Spleen (tissue), 11 donors: Measurements from ENCODE around the gene MARS1. TPM values are rescaled to one million over a fixed set of nuclear protein-coding genes. Genes with fewer than 3 reads are reported as not detected.

ENCODE experiments used
- DNase-seq: peaks from one replicate; pipeline ENCODE4 v3.0.0-alpha.2; 2020
- H3K27ac ChIP-seq, 8 donors: fragments of 200-600 bp; sonication (generic) in 7 of 8; 1 replicate in 4 of 8; 2 replicates in 4 of 8; pipeline versions ENCODE4 v1.5.0 to v1.8.0; 2016 to 2021; ENCODE audit warnings: inconsistent platforms in 4 of 8, mild to moderate bottlenecking in 4 of 8, moderate library complexity in 1 of 8
- H3K27me3 ChIP-seq, 7 donors: fragments of 200-600 bp; sonication (generic) in 6 of 7; replicated peaks in 1 of 7; 1 replicate in 4 of 7; 2 replicates in 3 of 7; pipeline versions ENCODE4 v1.5.0 to v1.8.0; 2016 to 2021; ENCODE audit warnings: inconsistent platforms in 3 of 7, mild to moderate bottlenecking in 1 of 7
- H3K36me3 ChIP-seq, 6 donors: fragments of 200-600 bp; sonication (generic) in 5 of 6; 1 replicate in 4 of 6; 2 replicates in 2 of 6; pipeline versions ENCODE4 v1.5.0 to v1.8.0; 2016 to 2021; ENCODE audit warnings: inconsistent platforms in 2 of 6
- H3K4me1 ChIP-seq, 6 donors: fragments of 200-600 bp; sonication (generic) in 5 of 6; 1 replicate in 3 of 6; 2 replicates in 3 of 6; pipeline versions ENCODE4 v1.5.0 to v1.8.0; 2016 to 2021; ENCODE audit warnings: inconsistent platforms in 3 of 6
- H3K4me3 ChIP-seq, 8 donors: fragments of 200-600 bp; sonication (generic) in 7 of 8; 1 replicate in 4 of 8; 2 replicates in 4 of 8; pipeline versions ENCODE4 v1.5.0 to v1.8.0; 2016 to 2021; ENCODE audit warnings: inconsistent platforms in 4 of 8, mild to moderate bottlenecking in 4 of 8, moderate library complexity in 2 of 8
- H3K9me3 ChIP-seq, 8 donors: fragments of 200-600 bp; sonication (generic) in 7 of 8; 1 replicate in 4 of 8; 2 replicates in 4 of 8; pipeline versions ENCODE4 v1.5.0 to v1.8.0; 2016 to 2021; ENCODE audit warnings: inconsistent platforms in 4 of 8
- CTCF ChIP-seq, 11 experiments: fragments of 200-600 bp in 7 of 11; fragments of 450-650 bp in 4 of 11; sonication (generic) in 4 of 11; IDR thresholded peaks in 8 of 11; conservative IDR thresholded peaks in 3 of 11; 1 replicate in 7 of 11; 2 replicates in 4 of 11; pipeline versions ENCODE4 v1.4.0 to v1.8.0; 2016 to 2021; ENCODE audit warnings: antibody characterized with exemption in 11 of 11, inconsistent platforms in 4 of 11, mild to moderate bottlenecking in 1 of 11
- POLR2A ChIP-seq, 3 donors: fragments of 450-650 bp; IDR thresholded peaks; one replicate each; pipeline ENCODE4 v1.5.1; 2017; ENCODE audit warnings: antibody characterized with exemption in 3 of 3, mild to moderate bottlenecking in 1 of 3
- POLR2AphosphoS5 ChIP-seq, 3 donors: sonication (generic); formaldehyde crosslinking; IDR thresholded peaks; one replicate each; pipeline ENCODE4 v1.5.1; 2017; ENCODE audit warnings: antibody characterized with exemption in 3 of 3
- WGBS, 5 donors: extraction: QIAGEN DNeasy Blood & Tissue Kit in 3 of 5; methylation state at CpG; one replicate each; pipeline versions ENCODE4 v1.1.5 to v1.1.7; 2013 to 2018; 5-methylcytosine and 5-hydroxymethylcytosine counted together
- intact Hi-C: fragments of 100-400 bp; cut with DNase I; formaldehyde crosslinking; loops from one replicate; pipeline ENCODE4 v1.15.0; 2023; ENCODE audit warnings: low total_unique reads
- polyA plus RNA-seq, 3 donors: library from polyadenylated mRNA; stranded (reverse); fragments of 200-250 nt; gene quantifications; one replicate each; pipeline ENCODE4 v1.2.1, GENCODE V29; 2013
- total RNA-seq, 7 donors: library from RNA; depleted of rRNA in 3 of 7; stranded (reverse); fragments of >200 nt in 3 of 7; fragmentation: NEBNext Ultra II Directional in 4 of 7; extraction: Animal tissue kit (Norgen Biotek cat#: 25700) in 4 of 7; gene quantifications; one replicate each; pipeline versions ENCODE4 v1.1.0 to v1.2.1, GENCODE V29; 2016 to 2021
- donor health status: healthy with polysubstance abuse.
- donor health status: DM: no; HTN: no; CAD: no; lungs with moderate emphysema.
- donor health status: DM: no; HTN: no; CAD: no.
- donor health status: Bipolar disorder and iron deficiency.
- donor health status: healthy.
- donor health status: DM: no; HTN: no; CAD: no.
- donor health status: DM: yes; HTN: yes; CAD: no.

MARS1 gene
- total and polyA plus RNA-seq, 10 donors: 67.4 to 186 (median 101) TPM

DNA sequence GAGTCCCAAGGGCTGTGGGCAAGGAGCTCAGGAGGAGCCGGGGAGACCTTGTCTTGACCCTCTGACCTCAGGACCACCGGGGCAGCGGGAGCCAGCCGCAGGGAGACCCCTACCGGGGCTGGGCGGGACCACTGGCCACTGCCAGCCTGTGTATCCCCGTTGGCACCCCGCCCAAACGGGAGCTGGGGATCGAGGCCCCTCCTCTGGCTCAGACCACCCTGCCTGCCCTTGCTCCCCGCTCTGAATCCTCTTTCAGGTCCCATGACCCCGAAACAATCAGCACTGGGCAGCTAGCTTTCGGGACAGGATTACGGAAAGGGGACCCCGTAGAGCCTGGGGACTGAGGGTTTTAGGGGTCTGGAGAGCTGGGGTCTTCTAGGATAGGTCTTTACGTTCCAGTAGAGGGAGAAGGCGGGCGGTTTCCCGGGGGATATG lies 27.0 kb upstream of the MARS1 start:
- Histone ChIP-seq H3K4me3 (peak overlapping the region in 7 of 8 donors; percentile 43 to 91 (median 60)), H3K27ac (peak overlapping the region in 2 of 8 donors; percentile 7 to 8), H3K27me3 (peaks cover 0 to 29% (median 13%) of the 10 kb centered on the region in 7 donors), H3K9me3 (no peaks in the 10 kb centered on the region), H3K4me1 (peaks cover 31 to 60% (median 45%) of the 10 kb centered on the region in 6 donors), H3K36me3 (no peaks in the 10 kb centered on the region)
- intact Hi-C loops: no loop called here
- no peak for TF ChIP-seq POLR2A (IDR thresholded peaks at IDR 0.05)
- peak in 1 of 11 experiments; percentile 8 for TF ChIP-seq CTCF (IDR thresholded peaks at IDR 0.05 in 8 of 11, conservative IDR thresholded peaks at IDR 0.05 in 3 of 11)
- 1 to 4% (median 2%) methylated on average over 6 to 19 of the region's 19 CpGs for WGBS, 5 donors
- peak; percentile 84 for DNase-seq

DNA sequence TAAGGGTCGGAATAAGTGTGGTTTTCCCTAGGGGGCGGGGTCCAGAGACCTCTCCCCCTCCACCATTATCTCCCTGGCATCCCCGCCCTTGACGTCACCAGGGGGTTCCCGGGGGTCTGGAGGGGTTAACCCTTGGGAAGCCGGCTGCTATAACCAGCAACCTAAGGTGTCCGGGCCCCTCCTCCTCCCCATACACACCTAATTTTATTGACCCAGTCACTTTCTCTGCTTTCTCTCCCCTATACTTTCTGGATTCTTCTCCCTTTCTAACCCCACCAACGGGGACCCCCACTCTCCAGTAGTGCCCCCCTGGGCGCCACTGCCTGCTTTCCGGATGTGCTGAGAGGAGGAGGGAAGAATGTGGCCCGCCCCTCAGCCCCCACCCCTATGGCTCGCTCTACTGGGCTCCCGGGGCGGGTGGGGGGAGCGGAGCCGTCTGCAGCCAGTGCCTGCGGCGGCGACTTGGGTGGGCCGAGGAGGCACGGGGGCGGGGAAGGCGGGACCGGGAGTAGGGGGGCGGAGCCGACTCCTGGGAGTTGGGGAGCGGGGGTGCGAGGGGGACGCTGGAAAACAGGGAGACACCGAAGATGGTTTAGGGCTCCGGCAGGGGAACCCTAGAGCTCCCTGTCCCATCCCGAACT lies 26.5 kb upstream of the MARS1 start:
- TF ChIP-seq POLR2A (IDR thresholded peaks at IDR 0.05) (no peak), POLR2AphosphoS5 (IDR thresholded peaks at IDR 0.05) (no peak), CTCF (IDR thresholded peaks at IDR 0.05 in 8 of 11, conservative IDR thresholded peaks at IDR 0.05 in 3 of 11) (no peak)
- Histone ChIP-seq H3K36me3 (peaks cover 0 to 3% (median 0%) of the 10 kb centered on the region in 6 donors), H3K27me3 (peaks cover 0 to 29% (median 13%) of the 10 kb centered on the region in 7 donors), H3K27ac (peak overlapping the region in 4 of 8 donors; percentile 68 to 80 (median 78)), H3K4me3 (peak overlapping the region; percentile 43 to 91 (median 58)), H3K9me3 (no peaks in the 10 kb centered on the region), H3K4me1 (peaks cover 31 to 55% (median 43%) of the 10 kb centered on the region in 6 donors)
- DNase-seq: peak; percentile 88
- intact Hi-C loops: no loop called here
- 0 to 3% (median 1%) methylated on average over 27 to 32 of the region's 32 CpGs for whole genome bisulfite sequencing, 5 donors

- H3K27ac ChIP-seq: peak overlapping the region in 5 of 8 donors; percentile 68 to 80 (median 77)
- intact Hi-C loops: no loop called here
- no peak for TF ChIP-seq POLR2AphosphoS5 (IDR thresholded peaks at IDR 0.05)
- no peak for TF ChIP-seq POLR2A (IDR thresholded peaks at IDR 0.05)
- no peak for TF ChIP-seq CTCF (IDR thresholded peaks at IDR 0.05 in 8 of 11, conservative IDR thresholded peaks at IDR 0.05 in 3 of 11)
- peaks cover 31 to 53% (median 43%) of the 10 kb centered on the region in 6 donors for H3K4me1 ChIP-seq
- no peak for DNase-seq
- H3K27me3 ChIP-seq: peaks cover 0 to 29% (median 13%) of the 10 kb centered on the region in 7 donors
- H3K9me3 ChIP-seq: no peaks in the 10 kb centered on the region
- peaks cover 0 to 8% (median 0%) of the 10 kb centered on the region in 6 donors for H3K36me3 ChIP-seq
- peak overlapping the region; percentile 43 to 91 (median 58) for H3K4me3 ChIP-seq
- 0 to 2% (median 0%) methylated on average over 9 of the region's 9 CpGs for WGBS, 5 donors
Measured at GRCh38 chr12:57461917-57462250, 26.0 kb upstream of the MARS1 start.

- peak in 1 of 3 donors; percentile 30 for TF ChIP-seq POLR2A (IDR thresholded peaks at IDR 0.05)
- peak; percentile 61 to 91 (median 82) for TF ChIP-seq POLR2AphosphoS5 (IDR thresholded peaks at IDR 0.05)
- peak; percentile 83 to 97 (median 94) for TF ChIP-seq CTCF (IDR thresholded peaks at IDR 0.05 in 8 of 11, conservative IDR thresholded peaks at IDR 0.05 in 3 of 11)
- peak; percentile 96 for DNase-seq
- WGBS, 5 donors: 0 to 1% (median 0%) methylated on average over 27 to 28 of the region's 28 CpGs
- Histone ChIP-seq H3K27ac (peak overlapping the region in 6 of 8 donors; percentile 47 to 80 (median 73)), H3K36me3 (peaks cover 0 to 13% (median 0%) of the 10 kb centered on the region in 6 donors), H3K9me3 (no peaks in the 10 kb centered on the region), H3K4me1 (peaks cover 31 to 53% (median 43%) of the 10 kb centered on the region in 6 donors), H3K4me3 (peak overlapping the region; percentile 43 to 91 (median 58)), H3K27me3 (peaks cover 0 to 29% (median 13%) of the 10 kb centered on the region in 7 donors)
- intact Hi-C loops: no loop called here
Measured at GRCh38 chr12:57462251-57462911, 25.5 kb upstream of the MARS1 start.
